GM13977 (cell line): ENCODE measurements around the gene KLF14.

Experiments
- DNase-seq: peaks from one replicate; pipeline ENCODE4 v3.0.0; 2012; ENCODE audit warnings: low spot score
- CTCF ChIP-seq: IDR thresholded peaks from 2 replicates; pipeline ENCODE4 v1.5.1; 2012; ENCODE audit warnings: mild to moderate bottlenecking, control low read depth; ENCODE audit not compliant: insufficient read depth; ENCODE audit errors: extremely low read depth, missing control alignments
- in situ Hi-C: fragments of 300-500 bp; cut with MboI; formaldehyde crosslinking; loops from one replicate; pipeline ENCODE4 v1.12.0; 2022; ENCODE audit warnings: low sequenced_read_pairs, low pct_unique_long_range_greater_than_20kb, mixed read lengths, inconsistent platforms; ENCODE audit not compliant: unreplicated experiment

The KLF14 gene

DNA sequence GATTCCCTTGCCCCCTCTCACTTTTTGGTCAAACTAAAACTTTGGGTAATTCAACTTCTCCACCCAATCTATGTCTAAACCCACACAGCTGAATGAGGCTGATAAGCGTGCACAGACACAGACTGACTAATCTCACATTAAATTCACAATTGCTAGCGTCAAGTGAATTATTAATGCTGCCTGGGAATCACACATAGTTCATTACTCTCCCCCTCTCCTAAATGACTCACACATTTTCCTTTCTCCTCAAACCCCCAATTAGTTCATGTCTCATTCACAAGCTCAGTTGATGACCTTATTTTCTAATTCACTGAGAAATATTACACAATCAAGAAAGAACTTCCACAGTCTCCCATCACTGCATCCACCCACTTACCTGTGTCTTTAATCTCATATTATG is 14.5 kb downstream of the KLF14 start:
- no peak for DNase-seq
- in situ Hi-C loops: no loop called here
- no peak for TF ChIP-seq CTCF

DNA sequence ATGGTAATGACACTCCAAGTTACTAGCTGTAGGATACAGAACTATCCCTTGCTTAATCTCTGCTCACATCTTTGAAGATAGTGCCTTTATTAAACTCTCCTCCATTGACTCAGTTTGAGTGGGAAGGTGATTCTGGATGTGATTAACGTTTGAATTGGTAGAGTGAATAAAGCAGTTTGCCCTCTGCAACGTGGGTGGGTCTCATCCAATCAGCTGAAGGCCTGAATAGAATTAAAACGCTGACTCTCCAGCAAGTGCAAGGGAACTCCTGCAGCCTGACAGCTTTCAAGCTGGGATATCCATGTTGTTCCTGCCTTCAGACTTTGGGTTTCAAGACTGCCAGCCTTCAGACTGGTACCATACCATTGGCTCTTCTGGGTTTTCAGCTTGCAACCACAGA is 21.6 kb downstream of the KLF14 start:
- TF ChIP-seq CTCF: no peak
- in situ Hi-C loops: no loop called here
- DNase-seq: no peak

- no peak for DNase-seq
- in situ Hi-C loops: no loop called here
- no peak for TF ChIP-seq CTCF
Measured at GRCh38 chr7:130708766-130709165, 25.2 kb downstream of the KLF14 start.

GRCh38 chr7:130708001-130708400 is 26.0 kb downstream of the KLF14 start:
- in situ Hi-C loops: no loop called here
- DNase-seq: no peak
- no peak for TF ChIP-seq CTCF

- in situ Hi-C loops: no loop called here
- TF ChIP-seq CTCF: no peak
- no peak for DNase-seq
Measured at GRCh38 chr7:130703851-130704250, 30.2 kb downstream of the KLF14 start.

GRCh38 chr7:130701650-130702049 is 32.4 kb downstream of the KLF14 start:
- no peak for TF ChIP-seq CTCF
- DNase-seq: no peak
- in situ Hi-C loops: no loop called here

DNA sequence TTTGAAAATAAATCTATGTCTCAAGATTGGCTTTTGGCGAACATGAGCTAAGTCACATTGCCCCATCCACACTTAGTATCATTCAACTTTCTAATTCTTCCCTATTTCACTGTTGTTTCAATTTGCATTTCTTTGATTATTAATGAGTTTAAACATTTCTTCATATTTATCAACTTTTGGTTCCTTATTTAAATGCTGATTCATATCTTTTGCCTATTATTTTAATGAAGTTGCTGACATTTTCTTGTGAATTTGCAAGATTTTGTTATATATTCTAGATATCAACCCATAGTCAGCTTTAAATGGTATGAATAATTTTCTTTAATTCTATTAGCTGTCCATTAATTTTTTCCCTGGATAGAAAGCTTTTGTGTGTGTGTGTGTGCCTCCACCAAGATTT is 33.2 kb downstream of the KLF14 start:
- in situ Hi-C loops: no loop called here
- no peak for DNase-seq
- TF ChIP-seq CTCF: no peak
